CD8-positive, alpha-beta memory T cell (primary cell): Measurements from ENCODE around the gene LITAFD. TPM values are rescaled to one million over a fixed set of nuclear protein-coding genes. Genes with fewer than 3 reads are reported as not detected.

Source experiments
- CTCF ChIA-PET: fragments of 350-600 bp; sonication (Branson Sonifier 250); formaldehyde crosslinking; loops from one replicate; lab custom pipeline; 2021; ENCODE audit warnings: antibody characterized with exemption; lab: Charles Lee
- POLR2A ChIA-PET: fragments of 350-600 bp; sonication (Branson Sonifier 250); formaldehyde crosslinking; loops from one replicate; lab custom pipeline; 2021; ENCODE audit warnings: antibody characterized with exemption; lab: Charles Lee
- DNase-seq, 5 donors: peaks; one replicate each; pipeline versions ENCODE4 v3.0.0 to v3.0.0-alpha.2; 2020 to 2022; ENCODE audit warnings: mixed read lengths in 1 of 5
- H3K27ac ChIP-seq: one replicate; pipeline ENCODE4 v1.7.0; 2013; ENCODE audit warnings: low read depth, mild to moderate bottlenecking, low read length, moderate library complexity
- H3K27me3 ChIP-seq: 2 replicates; pipeline ENCODE4 v1.7.0; 2013; ENCODE audit warnings: low read length, mild to moderate bottlenecking; ENCODE audit not compliant: insufficient read depth, poor library complexity, severe bottlenecking
- H3K36me3 ChIP-seq: 2 replicates; pipeline ENCODE4 v1.7.0; 2013; ENCODE audit warnings: mild to moderate bottlenecking, low read length, moderate library complexity; ENCODE audit not compliant: insufficient read depth
- H3K4me1 ChIP-seq: 2 replicates; pipeline ENCODE4 v1.7.0; 2013; ENCODE audit warnings: mild to moderate bottlenecking, low read length, moderate library complexity; ENCODE audit not compliant: insufficient read depth
- H3K4me3 ChIP-seq: 2 replicates; pipeline ENCODE4 v1.7.0; 2013; ENCODE audit warnings: mild to moderate bottlenecking, low read length
- H3K9me3 ChIP-seq: 2 replicates; pipeline ENCODE4 v1.7.0; 2013; ENCODE audit warnings: mild to moderate bottlenecking, low read length
- H3K27ac Mint-ChIP-seq, 8 donors: one replicate each; pipeline ENCODE4 v1.8.0; 2020 to 2021; ENCODE audit warnings: mixed read lengths in 8 of 8, mild to moderate bottlenecking in 6 of 8, inconsistent platforms in 3 of 8, moderate library complexity in 3 of 8
- H3K27me3 Mint-ChIP-seq, 2 donors: one replicate each; pipeline ENCODE4 v1.8.0; 2020 to 2021; ENCODE audit warnings: mixed read lengths in 2 of 2, mild to moderate bottlenecking in 1 of 2, moderate library complexity in 1 of 2
- H3K36me3 Mint-ChIP-seq, 3 donors: one replicate each; pipeline ENCODE4 v1.8.0; 2020 to 2021; ENCODE audit warnings: mixed read lengths in 3 of 3, inconsistent platforms in 1 of 3, mild to moderate bottlenecking in 1 of 3
- H3K4me1 Mint-ChIP-seq, 3 donors: one replicate each; pipeline ENCODE4 v1.8.0; 2020 to 2021; ENCODE audit warnings: mixed read lengths in 3 of 3, inconsistent platforms in 1 of 3, mild to moderate bottlenecking in 1 of 3
- H3K4me3 Mint-ChIP-seq, 7 donors: one replicate each; pipeline ENCODE4 v1.8.0; 2020 to 2021; ENCODE audit warnings: mixed read lengths in 7 of 7, mild to moderate bottlenecking in 6 of 7, moderate library complexity in 4 of 7, inconsistent platforms in 2 of 7
- H3K9me3 Mint-ChIP-seq, 5 donors: one replicate each; pipeline ENCODE4 v1.8.0; 2020 to 2022; ENCODE audit warnings: mixed read lengths in 5 of 5, mild to moderate bottlenecking in 3 of 5, moderate library complexity in 2 of 5, inconsistent platforms in 1 of 5
- polyA plus RNA-seq: library from polyadenylated mRNA; unstranded; fragments of 300-500 nt; fragmentation: Illumina TruSeq; gene quantifications from one replicate; pipeline ENCODE4 v1.2.3, GENCODE V29; 2021
- total RNA-seq, 2 experiments: library from RNA; stranded (reverse); gene quantifications; one replicate each; pipeline ENCODE4 v1.2.3, GENCODE V29; 2021

LITAFD gene
- total and polyA plus RNA-seq, 3 experiments from 2014 or later = not detected

GRCh38 chr16:8852534-8852933, 29.6 kb upstream of the LITAFD start:
- CTCF ChIA-PET = interaction anchor here (1.5 kb wide), 1 partner anchor 22 kb away, joined by 3 read pairs; no protein-coding TSS in a partner anchor
- Mint-ChIP-seq H3K4me3 (no peak overlapping the region), H3K27me3 (peaks cover 0 to 1% of the 10 kb centered on the region in 2 donors), H3K36me3 (peaks cover 0 to 81% (median 8%) of the 10 kb centered on the region in 3 donors), H3K27ac (peak overlapping the region in 2 of 8 donors; percentile 18 to 73), H3K4me1 (peaks cover 19 to 42% (median 32%) of the 10 kb centered on the region in 3 donors), H3K9me3 (no peaks in the 10 kb centered on the region)
- Histone ChIP-seq H3K9me3 (no peaks in the 10 kb centered on the region), H3K36me3 (no peaks in the 10 kb centered on the region), H3K27me3 (no peaks in the 10 kb centered on the region), H3K4me1 (no peaks in the 10 kb centered on the region), H3K27ac (no peak overlapping the region), H3K4me3 (no peak overlapping the region)
- POLR2A ChIA-PET = no interaction called here
- DNase-seq = no peak

- H3K4me3 Mint-ChIP-seq = no peak overlapping the region
- H3K27ac ChIP-seq = no peak overlapping the region
- no peaks in the 10 kb centered on the region for H3K9me3 Mint-ChIP-seq
- ChIA-PET POLR2A (no interaction called here), CTCF (interaction anchor here (1.5 kb wide), 1 partner anchor 22 kb away, joined by 3 read pairs; no protein-coding TSS in a partner anchor)
- peak in 1 of 5 donors; percentile 10 for DNase-seq
- H3K4me1 Mint-ChIP-seq = peaks cover 23 to 45% (median 34%) of the 10 kb centered on the region in 3 donors
- H3K27me3 ChIP-seq = no peaks in the 10 kb centered on the region
- H3K36me3 ChIP-seq = no peaks in the 10 kb centered on the region
- no peak overlapping the region for H3K4me3 ChIP-seq
- peak overlapping the region in 3 of 8 donors; percentile 27 to 37 (median 29) for H3K27ac Mint-ChIP-seq
- peaks cover 0 to 79% (median 10%) of the 10 kb centered on the region in 3 donors for H3K36me3 Mint-ChIP-seq
- no peaks in the 10 kb centered on the region for H3K9me3 ChIP-seq
- H3K27me3 Mint-ChIP-seq = peaks cover 0 to 1% of the 10 kb centered on the region in 2 donors
- H3K4me1 ChIP-seq = no peaks in the 10 kb centered on the region
These were observed 29.0 kb upstream of the LITAFD start for GRCh38 chr16:8853150-8853549.

DNA sequence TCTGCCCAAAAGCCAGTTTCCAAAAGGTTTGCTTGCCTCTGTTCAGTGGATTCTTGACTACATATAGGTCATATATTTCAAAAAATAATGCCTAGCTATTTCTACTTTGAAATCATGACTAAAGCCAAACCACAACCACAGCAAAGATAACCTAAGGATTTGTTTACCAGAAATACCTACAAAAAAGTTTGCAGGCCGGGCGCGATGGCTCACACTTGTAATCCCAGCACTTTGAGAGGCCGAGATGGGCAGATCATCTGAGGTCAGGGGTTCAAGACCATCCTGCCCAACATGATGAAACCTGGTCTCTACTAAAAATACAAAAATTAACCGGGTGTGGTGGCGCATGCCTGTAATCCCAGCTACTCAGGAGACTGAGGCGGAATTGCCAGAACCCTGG, 28.5 kb upstream of the LITAFD start:
- Histone ChIP-seq H3K27ac (no peak overlapping the region), H3K9me3 (no peaks in the 10 kb centered on the region), H3K4me3 (no peak overlapping the region), H3K4me1 (no peaks in the 10 kb centered on the region), H3K27me3 (no peaks in the 10 kb centered on the region), H3K36me3 (no peaks in the 10 kb centered on the region)
- no peak for DNase-seq
- Mint-ChIP-seq H3K4me3 (no peak overlapping the region), H3K27me3 (peaks cover 0 to 1% of the 10 kb centered on the region in 2 donors), H3K27ac (peak overlapping the region in 4 of 8 donors; percentile 32 to 68 (median 48)), H3K36me3 (peaks cover 0 to 78% (median 10%) of the 10 kb centered on the region in 3 donors), H3K4me1 (peaks cover 23 to 46% (median 34%) of the 10 kb centered on the region in 3 donors), H3K9me3 (no peaks in the 10 kb centered on the region)
- CTCF ChIA-PET = interaction anchor here (1.5 to 1.7 kb wide), 2 partner anchors 23 to 27 kb away, joined by 3 to 6 read pairs; no protein-coding TSS in a partner anchor
- POLR2A ChIA-PET = no interaction called here

- Mint-ChIP-seq H3K9me3 (no peaks in the 10 kb centered on the region), H3K4me1 (peaks cover 20 to 49% (median 34%) of the 10 kb centered on the region in 3 donors), H3K4me3 (no peak overlapping the region), H3K36me3 (peaks cover 0 to 78% (median 10%) of the 10 kb centered on the region in 3 donors), H3K27ac (peak overlapping the region in 3 of 8 donors; percentile 58 to 91 (median 75)), H3K27me3 (peaks cover 0 to 1% of the 10 kb centered on the region in 2 donors)
- Histone ChIP-seq H3K4me3 (no peak overlapping the region), H3K9me3 (no peaks in the 10 kb centered on the region), H3K36me3 (no peaks in the 10 kb centered on the region), H3K27ac (no peak overlapping the region), H3K27me3 (no peaks in the 10 kb centered on the region), H3K4me1 (no peaks in the 10 kb centered on the region)
- CTCF ChIA-PET = interaction anchor here (1.4 to 1.7 kb wide), 2 partner anchors 14 to 26 kb away, joined by 3 to 6 read pairs; partner anchors contain the start of gene CARHSP1
- peak in 1 of 5 donors; percentile 11 for DNase-seq
- POLR2A ChIA-PET = interaction anchor here (0.9 kb wide), 1 partner anchor 15 kb away, joined by 4 read pairs; the partner anchor contains the start of gene CARHSP1
These were observed 27.7 kb upstream of the LITAFD start for GRCh38 chr16:8854298-8854948.

DNA sequence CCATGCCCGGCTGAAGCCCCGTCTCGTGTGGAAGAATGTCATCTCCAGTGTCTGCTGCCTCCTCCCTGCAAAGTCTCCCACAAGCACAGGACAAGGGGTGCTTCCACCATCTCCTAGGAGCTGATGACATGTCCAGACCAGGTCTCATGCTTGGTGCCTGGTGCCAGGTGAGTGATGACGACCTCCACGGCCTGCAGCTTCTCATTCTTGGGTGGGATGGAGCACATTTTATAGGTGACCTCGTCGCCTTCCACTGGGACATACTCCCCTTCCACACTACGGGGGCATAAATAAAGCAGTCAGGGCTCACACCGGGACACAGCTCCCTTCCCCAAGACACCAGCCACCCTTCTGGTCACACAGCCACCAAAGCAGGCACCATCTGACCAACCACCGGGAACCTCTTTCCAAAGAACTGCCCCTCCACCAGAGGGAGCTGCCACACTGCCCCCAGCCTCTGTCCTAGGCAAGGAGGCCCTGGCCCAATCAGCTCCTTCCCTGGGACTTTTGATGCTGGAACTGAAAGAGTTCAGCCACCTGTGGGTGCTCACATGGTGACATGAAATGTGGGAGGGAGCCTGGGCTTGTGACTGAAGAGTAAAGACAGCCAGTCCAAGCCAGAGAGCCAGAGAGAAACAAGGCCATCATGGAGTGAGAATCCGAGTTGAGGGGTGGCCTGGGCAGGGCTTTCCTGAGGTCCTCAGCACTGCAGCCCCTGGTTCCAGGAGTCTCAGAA, 26.9 kb upstream of the LITAFD start:
- Mint-ChIP-seq H3K27me3 (peaks cover 0 to 1% of the 10 kb centered on the region in 2 donors), H3K9me3 (no peaks in the 10 kb centered on the region), H3K4me1 (peaks cover 20 to 48% (median 33%) of the 10 kb centered on the region in 3 donors), H3K27ac (peak overlapping the region in 3 of 8 donors; percentile 65 to 75 (median 72)), H3K4me3 (peak overlapping the region in 1 of 7 donors; percentile 26), H3K36me3 (peaks cover 0 to 72% (median 7%) of the 10 kb centered on the region in 3 donors)
- Histone ChIP-seq H3K27me3 (no peaks in the 10 kb centered on the region), H3K4me3 (no peak overlapping the region), H3K4me1 (no peaks in the 10 kb centered on the region), H3K36me3 (no peaks in the 10 kb centered on the region), H3K27ac (no peak overlapping the region), H3K9me3 (no peaks in the 10 kb centered on the region)
- no peak for DNase-seq
- ChIA-PET CTCF (interaction anchor here (1.4 to 1.7 kb wide), 3 partner anchors 14 to 25 kb away, joined by 3 to 6 read pairs (median 5); partner anchors contain the start of gene CARHSP1), POLR2A (interaction anchor here (0.9 kb wide), 1 partner anchor 14 kb away, joined by 4 read pairs; the partner anchor contains the start of gene CARHSP1)

DNA sequence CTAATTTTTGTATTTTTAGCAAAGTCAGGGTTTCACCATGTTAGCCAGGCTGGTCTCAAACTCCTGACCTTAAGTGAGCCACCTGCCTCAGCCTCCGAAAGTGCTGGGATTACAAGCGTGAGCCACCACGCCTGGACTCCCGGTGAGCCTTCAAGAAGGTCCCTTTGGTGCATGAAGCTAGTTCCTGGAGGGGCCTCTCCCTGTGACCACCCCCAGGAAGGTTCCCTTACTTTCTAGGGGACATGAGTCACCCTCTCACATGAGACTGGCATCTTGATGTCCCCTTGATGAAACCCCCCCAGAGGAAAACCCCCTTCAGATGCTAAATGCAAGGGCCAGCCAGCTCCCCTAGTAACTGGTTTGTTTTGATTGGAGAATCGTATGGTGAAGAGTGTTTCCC, 26.2 kb upstream of the LITAFD start:
- Mint-ChIP-seq H3K36me3 (peaks cover 0 to 66% (median 7%) of the 10 kb centered on the region in 3 donors), H3K4me3 (no peak overlapping the region), H3K27ac (peak overlapping the region in 6 of 8 donors; percentile 17 to 85 (median 62)), H3K4me1 (peaks cover 13 to 41% (median 27%) of the 10 kb centered on the region in 3 donors), H3K27me3 (no peaks in the 10 kb centered on the region), H3K9me3 (no peaks in the 10 kb centered on the region)
- H3K4me3 ChIP-seq = no peak overlapping the region
- no peak overlapping the region for H3K27ac ChIP-seq
- no peak for DNase-seq
- CTCF ChIA-PET = interaction anchor here (1.4 kb wide), 2 partner anchors 13 to 24 kb away, joined by 3 to 5 read pairs; partner anchors contain the start of gene CARHSP1
- H3K27me3 ChIP-seq = no peaks in the 10 kb centered on the region
- no peaks in the 10 kb centered on the region for H3K4me1 ChIP-seq
- H3K36me3 ChIP-seq = no peaks in the 10 kb centered on the region
- POLR2A ChIA-PET = interaction anchor here (1.3 kb wide), 1 partner anchor 13 kb away, joined by 4 read pairs; the partner anchor contains the start of gene CARHSP1
- no peaks in the 10 kb centered on the region for H3K9me3 ChIP-seq

DNA sequence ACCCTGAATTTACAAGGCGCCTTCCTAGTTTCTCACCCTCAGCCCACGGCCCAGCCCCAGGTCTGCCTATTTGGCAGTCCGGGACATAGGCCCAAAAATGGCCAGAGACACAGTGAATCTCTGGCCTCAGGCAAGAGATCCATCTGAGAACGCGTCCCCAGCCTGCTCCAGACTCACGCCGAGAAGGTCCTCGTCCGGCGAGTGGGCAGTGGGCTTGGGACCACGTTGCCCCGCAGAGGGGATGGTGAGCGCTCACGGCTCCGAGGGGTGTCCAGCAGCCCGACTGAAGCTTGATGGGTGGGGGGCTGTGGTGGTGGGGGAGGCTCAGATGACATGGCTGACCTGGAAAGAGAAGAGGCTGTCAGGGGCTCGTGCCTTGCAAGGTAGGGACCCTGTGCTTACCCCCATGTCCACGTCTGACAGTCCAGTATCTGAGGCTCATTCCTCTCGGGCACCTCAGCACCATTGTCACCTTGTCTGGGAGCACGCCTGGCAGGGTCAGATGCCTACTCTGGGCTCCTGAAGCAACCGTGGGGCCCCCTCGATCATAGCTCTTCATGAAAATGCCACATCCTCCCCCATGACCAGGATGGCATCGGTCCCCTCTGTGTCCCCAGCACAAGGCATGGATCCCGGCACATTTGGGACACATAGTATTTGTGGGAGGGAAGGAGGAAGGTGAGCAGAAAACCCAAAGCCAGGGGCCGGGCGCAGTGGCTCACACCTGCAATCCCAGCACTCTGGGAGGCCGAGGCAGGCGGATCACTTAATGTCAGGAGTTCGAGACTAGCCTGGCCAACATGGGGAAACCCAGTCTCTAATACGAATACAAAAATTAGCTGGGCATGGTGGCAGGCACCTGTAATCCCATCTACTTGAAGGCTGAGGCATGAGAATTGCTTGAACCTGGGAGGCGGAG, 22.9 kb upstream of the LITAFD start:
- no peaks in the 10 kb centered on the region for H3K27me3 Mint-ChIP-seq
- no peaks in the 10 kb centered on the region for H3K9me3 ChIP-seq
- H3K36me3 Mint-ChIP-seq = peaks cover 0 to 47% (median 7%) of the 10 kb centered on the region in 3 donors
- ChIA-PET CTCF (interaction anchor here (1.3 to 1.6 kb wide), 3 partner anchors 9 to 21 kb away, joined by 4 to 9 read pairs (median 4); partner anchors contain the start of gene CARHSP1), POLR2A (no interaction called here)
- no peak overlapping the region for H3K4me3 ChIP-seq
- H3K4me3 Mint-ChIP-seq = no peak overlapping the region
- H3K4me1 ChIP-seq = peaks cover 4% of the 10 kb centered on the region
- H3K27me3 ChIP-seq = no peaks in the 10 kb centered on the region
- peak overlapping the region in 3 of 8 donors; percentile 3 to 50 (median 46) for H3K27ac Mint-ChIP-seq
- H3K4me1 Mint-ChIP-seq = peaks cover 23 to 44% (median 28%) of the 10 kb centered on the region in 3 donors
- DNase-seq = no peak
- no peaks in the 10 kb centered on the region for H3K9me3 Mint-ChIP-seq
- H3K27ac ChIP-seq = no peak overlapping the region
- H3K36me3 ChIP-seq = peaks cover 4% of the 10 kb centered on the region
